Neural progenitor cell (in vitro differentiated cells): ENCODE measurements around the gene EVL. TPM values are rescaled to one million over a fixed set of nuclear protein-coding genes. Genes with fewer than 3 reads are reported as not detected.

ENCODE experiments used
- DNase-seq: peaks from one replicate; pipeline ENCODE4 v3.0.0-alpha.2; 2016; ENCODE audit warnings: low spot score
- H2AFZ ChIP-seq: fragments of 200-600 bp; sonication (generic); replicated peaks from 2 replicates; pipeline ENCODE4 v1.6.1; 2016; ENCODE audit warnings: antibody characterized with exemption
- H3F3A ChIP-seq: fragments of 200-600 bp; sonication (generic); 2 replicates; pipeline ENCODE4 v1.6.1; 2016; ENCODE audit warnings: antibody characterized with exemption, low read depth
- H3K27ac ChIP-seq: fragments of 200-600 bp; sonication (generic); 2 replicates; pipeline ENCODE4 v1.5.1; 2016; ENCODE audit warnings: mild to moderate bottlenecking
- H3K27me3 ChIP-seq: fragments of 200-600 bp; sonication (generic); 2 replicates; pipeline ENCODE4 v1.6.1; 2016; ENCODE audit warnings: mild to moderate bottlenecking, moderate library complexity
- H3K36me3 ChIP-seq: fragments of 200-600 bp; sonication (generic); 2 replicates; pipeline ENCODE4 v1.5.1; 2016
- H3K4me1 ChIP-seq: fragments of 200-600 bp; sonication (generic); 2 replicates; pipeline ENCODE4 v1.6.1; 2016; ENCODE audit warnings: mixed run types
- H3K4me2 ChIP-seq: fragments of 200-600 bp; sonication (generic); 2 replicates; pipeline ENCODE4 v1.6.1; 2016
- H3K4me3 ChIP-seq: fragments of 200-600 bp; sonication (generic); 2 replicates; pipeline ENCODE4 v1.5.1; 2016
- H3K79me2 ChIP-seq: fragments of 200-600 bp; sonication (generic); 2 replicates; pipeline ENCODE4 v1.6.1; 2016; ENCODE audit warnings: low read depth
- H3K9ac ChIP-seq: fragments of 200-600 bp; sonication (generic); 2 replicates; pipeline ENCODE4 v1.6.1; 2016
- H3K9me3 ChIP-seq: fragments of 200-600 bp; sonication (generic); 2 replicates; pipeline ENCODE4 v1.5.1; 2016; ENCODE audit warnings: low read depth
- H4K20me1 ChIP-seq: fragments of 200-600 bp; sonication (generic); 2 replicates; pipeline ENCODE4 v1.6.1; 2016; ENCODE audit warnings: low read depth
- H3K27ac Mint-ChIP-seq: 3 replicates; pipeline ENCODE4 v1.8.0; 2021; ENCODE audit warnings: mixed read lengths
- H3K27me3 Mint-ChIP-seq: 2 replicates; pipeline ENCODE4 v1.8.0; 2022; ENCODE audit warnings: low read depth, mild to moderate bottlenecking, inconsistent platforms, moderate library complexity, mixed read lengths; ENCODE audit not compliant: insufficient read depth
- H3K36me3 Mint-ChIP-seq: 3 replicates; pipeline ENCODE4 v1.8.0; 2021; ENCODE audit warnings: mixed read lengths
- H3K4me1 Mint-ChIP-seq: 3 replicates; pipeline ENCODE4 v1.8.0; 2021; ENCODE audit warnings: mixed read lengths
- H3K4me3 Mint-ChIP-seq: 3 replicates; pipeline ENCODE4 v1.8.0; 2021; ENCODE audit warnings: mild to moderate bottlenecking, moderate library complexity, mixed read lengths
- H3K9me3 Mint-ChIP-seq: 3 replicates; pipeline ENCODE4 v1.8.0; 2020; ENCODE audit warnings: mixed read lengths
- CTCF ChIP-seq: fragments of 200-600 bp; sonication (generic); IDR thresholded peaks from 2 replicates; pipeline ENCODE4 v1.5.1; 2017; ENCODE audit warnings: antibody characterized with exemption, mild to moderate bottlenecking
- EZH2 ChIP-seq: fragments of 200-600 bp; sonication (generic); IDR thresholded peaks from 2 replicates; pipeline ENCODE4 v1.6.1; 2017; ENCODE audit warnings: antibody characterized with exemption, mild to moderate bottlenecking, moderate library complexity
- EZH2phosphoT487 ChIP-seq: fragments of 200-600 bp; sonication (generic); IDR thresholded peaks from 2 replicates; pipeline ENCODE4 v1.6.1; 2017; ENCODE audit warnings: antibody characterized with exemption
- total RNA-seq: library from RNA; depleted of rRNA; stranded (reverse); fragments of >200 nt; gene quantifications from 2 replicates; pipeline ENCODE4 v1.2.3, GENCODE V29; 2015; ENCODE audit warnings: low replicate concordance

Gene EVL
- total RNA-seq, 1 donor from 2014 or later: 49.2 TPM

GRCh38 chr14:100084591-100084990, 19.4 kb downstream of the EVL start:
- no peak overlapping the region for H2AFZ ChIP-seq
- H3K79me2 ChIP-seq: peaks cover 17% of the 10 kb centered on the region
- peaks cover 2% of the 10 kb centered on the region for H3K9me3 Mint-ChIP-seq
- peaks cover 9% of the 10 kb centered on the region for H3K4me1 Mint-ChIP-seq
- H3K27me3 Mint-ChIP-seq: peaks cover 2% of the 10 kb centered on the region
- H3K36me3 ChIP-seq: no peaks in the 10 kb centered on the region
- no peak overlapping the region for H3K4me3 ChIP-seq
- H4K20me1 ChIP-seq: peaks cover 24% of the 10 kb centered on the region
- peaks cover 2% of the 10 kb centered on the region for H3K4me1 ChIP-seq
- H3K4me3 Mint-ChIP-seq: no peak overlapping the region
- H3K36me3 Mint-ChIP-seq: peaks cover 30% of the 10 kb centered on the region
- no peaks in the 10 kb centered on the region for H3K27me3 ChIP-seq
- H3K27ac ChIP-seq: no peak overlapping the region
- peaks cover 1% of the 10 kb centered on the region for H3F3A ChIP-seq
- TF ChIP-seq EZH2phosphoT487: no peak
- no peak for TF ChIP-seq EZH2
- no peak for TF ChIP-seq CTCF
- H3K9ac ChIP-seq: no peak overlapping the region
- no peak overlapping the region for H3K27ac Mint-ChIP-seq
- no peak overlapping the region for H3K4me2 ChIP-seq
- H3K9me3 ChIP-seq: no peaks in the 10 kb centered on the region
- no peak for DNase-seq

GRCh38 chr14:100085462-100085861, 20.2 kb downstream of the EVL start:
- peaks cover under 1% of the 10 kb centered on the region for H3K27me3 Mint-ChIP-seq
- no peak overlapping the region for H3K27ac Mint-ChIP-seq

GRCh38 chr14:100086361-100086760, 21.1 kb downstream of the EVL start:
- Mint-ChIP-seq H3K4me3 (no peak overlapping the region), H3K27ac (no peak overlapping the region), H3K4me1 (no peaks in the 10 kb centered on the region), H3K27me3 (peaks cover 3% of the 10 kb centered on the region), H3K9me3 (peaks cover 2% of the 10 kb centered on the region), H3K36me3 (peaks cover 30% of the 10 kb centered on the region)
- no peak overlapping the region for H2AFZ ChIP-seq
- no peaks in the 10 kb centered on the region for H3F3A ChIP-seq
- H3K4me2 ChIP-seq: no peak overlapping the region
- no peaks in the 10 kb centered on the region for H3K27me3 ChIP-seq
- no peak for TF ChIP-seq EZH2
- no peak for TF ChIP-seq CTCF
- no peak for TF ChIP-seq EZH2phosphoT487
- H3K4me1 ChIP-seq: no peaks in the 10 kb centered on the region
- H3K9me3 ChIP-seq: no peaks in the 10 kb centered on the region
- H4K20me1 ChIP-seq: peaks cover 7% of the 10 kb centered on the region
- peaks cover 11% of the 10 kb centered on the region for H3K79me2 ChIP-seq
- no peak overlapping the region for H3K4me3 ChIP-seq
- H3K27ac ChIP-seq: no peak overlapping the region
- H3K9ac ChIP-seq: no peak overlapping the region
- H3K36me3 ChIP-seq: no peaks in the 10 kb centered on the region
- DNase-seq: no peak

More at GRCh38 chr14:100085462-100085861, 20.2 kb downstream of the EVL start:
- peaks cover 17% of the 10 kb centered on the region for H3K79me2 ChIP-seq
- no peak overlapping the region for H3K27ac ChIP-seq
- H2AFZ ChIP-seq: no peak overlapping the region
- no peak for TF ChIP-seq CTCF
- no peak for TF ChIP-seq EZH2phosphoT487
- TF ChIP-seq EZH2: no peak
- no peaks in the 10 kb centered on the region for H3K36me3 ChIP-seq
- no peaks in the 10 kb centered on the region for H3K9me3 ChIP-seq
- H4K20me1 ChIP-seq: peaks cover 15% of the 10 kb centered on the region
- H3K36me3 Mint-ChIP-seq: peaks cover 30% of the 10 kb centered on the region
- no peaks in the 10 kb centered on the region for H3K4me1 ChIP-seq
- no peak overlapping the region for H3K9ac ChIP-seq
- DNase-seq: no peak
- peaks cover under 1% of the 10 kb centered on the region for H3K4me1 Mint-ChIP-seq
- H3F3A ChIP-seq: no peaks in the 10 kb centered on the region
- no peak overlapping the region for H3K4me2 ChIP-seq
- no peak overlapping the region for H3K4me3 Mint-ChIP-seq
- no peaks in the 10 kb centered on the region for H3K27me3 ChIP-seq
- peaks cover 2% of the 10 kb centered on the region for H3K9me3 Mint-ChIP-seq
- no peak overlapping the region for H3K4me3 ChIP-seq
